ENCODE results near the gene PTGES3. TPM values are rescaled to one million over a fixed set of nuclear protein-coding genes. Genes with fewer than 3 reads are reported as not detected.
"Not testable (repeated sequence)": the region's sequence is repeated elsewhere in the genome, so short reads cannot be mapped to it uniquely, and the experiment has no call there.

The PTGES3 gene
- total and polyA plus RNA-seq, 4 donors = 65.0 to 94.1 (median 81.3) TPM

DNA sequence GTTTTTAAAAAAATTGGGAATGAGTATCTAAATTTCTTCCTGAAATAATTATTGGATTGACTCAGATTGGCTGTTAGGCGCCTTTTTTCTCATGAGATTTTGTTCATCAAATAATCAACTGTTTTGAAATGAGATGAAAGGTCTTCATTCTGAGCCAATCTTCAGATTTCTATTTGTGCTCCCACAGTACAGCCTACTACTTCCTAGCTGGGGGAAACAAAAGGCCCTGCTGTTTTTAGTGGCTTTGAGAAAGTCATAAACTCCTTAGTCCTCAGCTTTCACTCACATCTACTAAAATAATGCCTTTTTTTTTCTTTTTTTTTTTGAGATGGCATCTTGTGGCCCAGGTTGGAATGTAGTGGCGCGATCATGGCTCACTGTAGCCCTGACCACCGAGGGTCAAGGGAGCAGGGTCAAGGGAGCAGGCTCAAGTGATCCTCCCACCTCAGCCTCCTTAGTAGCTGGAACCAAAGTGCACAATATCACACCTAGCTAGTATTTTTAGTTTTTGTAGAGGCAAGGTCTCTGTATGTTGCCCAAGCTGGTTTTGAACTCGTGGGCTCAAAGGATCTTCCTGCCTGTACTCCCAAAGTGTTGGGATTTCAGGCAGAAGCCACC lies 21.8 kb upstream of the PTGES3 start:
- Histone ChIP-seq H3K27me3 (ENCODE audit: control insufficient read depth in 4 of 4, insufficient read depth in 4 of 4, low read length in 3 of 4) (no peaks in the 10 kb centered on the region), H3K9ac (ENCODE audit: low read depth in 1 of 2, low read length in 2 of 2) (no peak overlapping the region), H3K4me3 (ENCODE audit: low read depth in 1 of 3, low read length in 3 of 3) (no peak overlapping the region), H3K9me3 (ENCODE audit: control insufficient read depth in 4 of 4, low read length in 3 of 4) (no peaks in the 10 kb centered on the region), H3K4me1 (ENCODE audit: control insufficient read depth in 4 of 4, insufficient read depth in 4 of 4, low read length in 3 of 4) (no peaks in the 10 kb centered on the region), H3K36me3 (ENCODE audit: control insufficient read depth in 4 of 4, insufficient read depth in 3 of 4, low read depth in 1 of 4, low read length in 3 of 4) (peaks cover 9 to 34% (median 27%) of the 10 kb centered on the region in 4 donors), H3K27ac (ENCODE audit: low read depth in 1 of 2, low read length in 2 of 2) (no peak overlapping the region)
- no peak for DNase-seq (ENCODE audit: low spot score)
- TF ChIP-seq HNF4G (IDR thresholded peaks at IDR 0.05) (no peak), JUND (IDR thresholded peaks at IDR 0.05) (no peak), EGR1 (IDR thresholded peaks at IDR 0.05; ENCODE audit: low read depth in 2 of 2) (no peak), NR2F2 (IDR thresholded peaks at IDR 0.05) (no peak), HNF4A (conservative IDR thresholded peaks at IDR 0.05) (no peak), RAD21 (IDR thresholded peaks at IDR 0.05) (no peak), TAF1 (conservative IDR thresholded peaks at IDR 0.05) (no peak), MAX (IDR thresholded peaks at IDR 0.05) (no peak)
- TF ChIP-seq, protein P1, sequence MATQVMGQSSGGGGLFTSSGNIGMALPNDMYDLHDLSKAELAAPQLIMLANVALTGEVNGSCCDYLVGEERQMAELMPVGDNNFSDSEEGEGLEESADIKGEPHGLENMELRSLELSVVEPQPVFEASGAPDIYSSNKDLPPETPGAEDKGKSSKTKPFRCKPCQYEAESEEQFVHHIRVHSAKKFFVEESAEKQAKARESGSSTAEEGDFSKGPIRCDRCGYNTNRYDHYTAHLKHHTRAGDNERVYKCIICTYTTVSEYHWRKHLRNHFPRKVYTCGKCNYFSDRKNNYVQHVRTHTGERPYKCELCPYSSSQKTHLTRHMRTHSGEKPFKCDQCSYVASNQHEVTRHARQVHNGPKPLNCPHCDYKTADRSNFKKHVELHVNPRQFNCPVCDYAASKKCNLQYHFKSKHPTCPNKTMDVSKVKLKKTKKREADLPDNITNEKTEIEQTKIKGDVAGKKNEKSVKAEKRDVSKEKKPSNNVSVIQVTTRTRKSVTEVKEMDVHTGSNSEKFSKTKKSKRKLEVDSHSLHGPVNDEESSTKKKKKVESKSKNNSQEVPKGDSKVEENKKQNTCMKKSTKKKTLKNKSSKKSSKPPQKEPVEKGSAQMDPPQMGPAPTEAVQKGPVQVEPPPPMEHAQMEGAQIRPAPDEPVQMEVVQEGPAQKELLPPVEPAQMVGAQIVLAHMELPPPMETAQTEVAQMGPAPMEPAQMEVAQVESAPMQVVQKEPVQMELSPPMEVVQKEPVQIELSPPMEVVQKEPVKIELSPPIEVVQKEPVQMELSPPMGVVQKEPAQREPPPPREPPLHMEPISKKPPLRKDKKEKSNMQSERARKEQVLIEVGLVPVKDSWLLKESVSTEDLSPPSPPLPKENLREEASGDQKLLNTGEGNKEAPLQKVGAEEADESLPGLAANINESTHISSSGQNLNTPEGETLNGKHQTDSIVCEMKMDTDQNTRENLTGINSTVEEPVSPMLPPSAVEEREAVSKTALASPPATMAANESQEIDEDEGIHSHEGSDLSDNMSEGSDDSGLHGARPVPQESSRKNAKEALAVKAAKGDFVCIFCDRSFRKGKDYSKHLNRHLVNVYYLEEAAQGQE (IDR thresholded peaks at IDR 0.05) = no peak
- WGBS = 73% methylated on average over 5 of the region's 5 CpGs

DNA sequence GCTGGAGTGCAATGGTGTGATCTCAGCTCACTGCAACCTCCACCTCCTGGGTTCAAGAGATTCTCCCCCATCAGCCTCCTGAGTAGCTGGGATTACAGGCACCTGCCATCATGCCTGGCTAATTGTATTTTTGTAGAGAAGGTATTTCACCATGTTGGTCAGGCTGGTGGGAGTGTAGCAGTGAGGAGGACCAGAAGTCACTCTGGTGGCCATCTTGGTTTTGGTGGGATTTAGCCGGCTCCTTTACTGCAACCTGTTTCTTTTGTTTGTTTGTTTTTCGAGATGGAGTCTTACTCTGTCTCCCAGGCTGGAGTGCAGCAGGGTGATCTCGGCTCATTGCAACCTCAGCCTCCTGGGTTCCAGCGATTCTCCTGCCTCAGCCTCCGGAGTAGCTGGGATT lies 16.4 kb upstream of the PTGES3 start:
- not testable (repeated sequence) for H3K9ac ChIP-seq (ENCODE audit: low read depth in 1 of 2, low read length in 2 of 2); H3K27me3 ChIP-seq (ENCODE audit: control insufficient read depth in 4 of 4, insufficient read depth in 4 of 4, low read length in 3 of 4); DNase-seq (ENCODE audit: low spot score); H3K36me3 ChIP-seq (ENCODE audit: control insufficient read depth in 4 of 4, insufficient read depth in 3 of 4, low read depth in 1 of 4, low read length in 3 of 4); H3K4me1 ChIP-seq (ENCODE audit: control insufficient read depth in 4 of 4, insufficient read depth in 4 of 4, low read length in 3 of 4); H3K4me3 ChIP-seq (ENCODE audit: low read depth in 1 of 3, low read length in 3 of 3); H3K9me3 ChIP-seq (ENCODE audit: control insufficient read depth in 4 of 4, low read length in 3 of 4); H3K27ac ChIP-seq (ENCODE audit: low read depth in 1 of 2, low read length in 2 of 2)
- WGBS = 84% methylated on average over 5 of the region's 5 CpGs

GRCh38 chr12:56699020-56699661 lies 11.1 kb upstream of the PTGES3 start:
- Histone ChIP-seq H3K27ac (ENCODE audit: low read depth in 1 of 2, low read length in 2 of 2) (no peak overlapping the region), H3K4me1 (ENCODE audit: control insufficient read depth in 4 of 4, insufficient read depth in 4 of 4, low read length in 3 of 4) (no peaks in the 10 kb centered on the region), H3K9me3 (ENCODE audit: control insufficient read depth in 4 of 4, low read length in 3 of 4) (no peaks in the 10 kb centered on the region), H3K27me3 (ENCODE audit: control insufficient read depth in 4 of 4, insufficient read depth in 4 of 4, low read length in 3 of 4) (no peaks in the 10 kb centered on the region), H3K4me3 (ENCODE audit: low read depth in 1 of 3, low read length in 3 of 3) (no peak overlapping the region), H3K36me3 (ENCODE audit: control insufficient read depth in 4 of 4, insufficient read depth in 3 of 4, low read depth in 1 of 4, low read length in 3 of 4) (no peaks in the 10 kb centered on the region), H3K9ac (ENCODE audit: low read depth in 1 of 2, low read length in 2 of 2) (no peak overlapping the region)
- whole genome bisulfite sequencing = 90% methylated on average over 3 of the region's 3 CpGs
- TF ChIP-seq HNF4G (IDR thresholded peaks at IDR 0.05) = no peak
- TF ChIP-seq JUND (IDR thresholded peaks at IDR 0.05) = no peak
- TF ChIP-seq SP1 (IDR thresholded peaks at IDR 0.05) = no peak
- TF ChIP-seq RAD21 (IDR thresholded peaks at IDR 0.05) = no peak
- TF ChIP-seq, protein P1 (IDR thresholded peaks at IDR 0.05) = no peak
- TF ChIP-seq GABPA (IDR thresholded peaks at IDR 0.05 in 1 of 2, conservative IDR thresholded peaks at IDR 0.05 in 1 of 2) = no peak
- no peak for TF ChIP-seq RXRA (IDR thresholded peaks at IDR 0.05)
- TF ChIP-seq YY1 (IDR thresholded peaks at IDR 0.05) = no peak
- no peak for TF ChIP-seq NR2F2 (IDR thresholded peaks at IDR 0.05)
- no peak for TF ChIP-seq EGR1 (IDR thresholded peaks at IDR 0.05; ENCODE audit: low read depth in 2 of 2)
- TF ChIP-seq FOXA2 (IDR thresholded peaks at IDR 0.05) = no peak
- TF ChIP-seq, protein P2, sequence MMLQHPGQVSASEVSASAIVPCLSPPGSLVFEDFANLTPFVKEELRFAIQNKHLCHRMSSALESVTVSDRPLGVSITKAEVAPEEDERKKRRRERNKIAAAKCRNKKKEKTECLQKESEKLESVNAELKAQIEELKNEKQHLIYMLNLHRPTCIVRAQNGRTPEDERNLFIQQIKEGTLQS (IDR thresholded peaks at IDR 0.05) = no peak
- no peak for TF ChIP-seq HNF4A (conservative IDR thresholded peaks at IDR 0.05)
- no peak for TF ChIP-seq CTCF (IDR thresholded peaks at IDR 0.05; ENCODE audit: low read depth, low read length, missing input control)
- TF ChIP-seq TAF1 (conservative IDR thresholded peaks at IDR 0.05) = no peak
- TF ChIP-seq FOXA1 (IDR thresholded peaks at IDR 0.05) = no peak
- DNase-seq (ENCODE audit: low spot score) = no peak

Data from liver (tissue), 9 donors.